ENCODE results near the gene FBXL20. TPM values are rescaled to one million over a fixed set of nuclear protein-coding genes. Genes with fewer than 3 reads are reported as not detected.

FBXL20 gene
- total and polyA plus RNA-seq, 9 of the 15 experiments (the other 6 are each of a cell fraction or from before 2014, with no cell fraction given): 1.8 to 15.1 (median 5.6) TPM

DNA sequence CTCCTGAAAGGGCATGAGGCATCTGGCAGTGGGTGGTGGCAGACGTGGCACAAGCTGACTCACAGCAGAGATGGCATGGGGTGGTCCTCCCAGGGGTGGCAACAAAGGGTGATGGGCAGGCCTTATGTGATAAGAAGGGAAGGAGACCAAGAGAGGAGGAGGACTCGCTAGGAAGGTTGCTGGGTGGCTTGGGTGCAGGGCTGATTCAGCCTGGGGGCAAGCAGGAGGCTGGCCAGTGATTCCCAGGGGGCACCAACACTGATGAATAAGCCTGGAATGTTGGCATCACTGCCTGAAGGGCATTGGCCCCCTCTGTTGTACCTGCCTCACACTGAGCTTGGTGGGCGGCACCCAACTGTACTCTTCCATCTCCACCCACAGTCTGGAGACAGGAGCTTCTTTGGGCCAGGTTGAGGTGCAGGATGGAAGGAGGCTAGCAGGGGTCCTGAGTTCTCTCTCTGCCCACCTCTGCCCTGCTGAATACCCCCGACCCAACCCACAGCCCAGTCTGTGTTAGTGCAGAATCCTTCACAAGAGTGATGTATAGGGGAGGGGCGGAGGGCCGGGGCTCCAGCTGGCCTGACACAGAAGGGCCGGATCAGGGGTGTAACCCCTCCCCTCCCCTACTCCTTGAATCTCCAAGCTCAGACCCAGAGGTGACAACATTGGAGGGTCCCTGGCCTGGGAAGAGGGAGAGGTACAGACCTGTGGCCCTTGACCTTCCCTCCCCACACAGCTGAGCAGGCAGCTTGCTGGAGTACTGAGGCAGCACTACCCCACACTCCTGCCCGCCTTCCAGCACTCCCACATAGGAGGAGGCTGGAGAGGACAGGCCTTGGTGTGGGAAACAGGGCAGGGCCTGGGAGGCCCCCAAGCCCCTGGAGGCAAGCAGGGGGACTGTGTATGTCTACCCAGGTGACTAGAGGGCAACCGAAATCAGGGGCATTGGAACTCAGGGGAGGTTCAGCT is 178.3 kb downstream of the FBXL20 start:
- BruUV-seq (replicated peaks): no TSS peak
- WGBS (ENCODE audit: insufficient coverage, low coverage, missing lambda C conversion rate): 13% methylated on average over 8 of the region's 9 CpGs
- Histone ChIP-seq H2AFZ (ENCODE audit: low read depth, low read length) (no peak overlapping the region), H3K9me1 (ENCODE audit: control insufficient read depth, insufficient read depth, low read length) (no peaks in the 10 kb centered on the region), H3K9ac (ENCODE audit: insufficient read depth in 1 of 2, low read depth in 2 of 2, low read length in 2 of 2) (no peak overlapping the region; a peak in 1 of 4 replicates), H3K79me2 (ENCODE audit: control insufficient read depth, insufficient read depth, low read length) (no peaks in the 10 kb centered on the region), H3K9me3 (replicated peaks; ENCODE audit: control insufficient read depth, insufficient read depth, low read depth, low read length) (no peaks in the 10 kb centered on the region), H3K27me3 (ENCODE audit: control insufficient read depth in 2 of 2, insufficient read depth in 2 of 2, low read length in 2 of 2) (peaks cover 14 to 50% of the 10 kb centered on the region in 2 experiments; a peak in 4 of 5 replicates), H4K20me1 (replicated peaks; ENCODE audit: control insufficient read depth, insufficient read depth, low read length) (no peaks in the 10 kb centered on the region), H3K27ac (ENCODE audit: extremely low read depth, low read depth, low read length) (no peak overlapping the region), H3K36me3 (ENCODE audit: control insufficient read depth, insufficient read depth, low read length) (no peaks in the 10 kb centered on the region), H3K4me2 (ENCODE audit: insufficient read depth, low read length) (no peak overlapping the region), H3K4me3 (no peak overlapping the region), H3K4me1 (replicated peaks in 1 of 2; ENCODE audit: control insufficient read depth in 2 of 2, insufficient read depth in 2 of 2, low read length in 2 of 2) (peaks cover 0 to 24% of the 10 kb centered on the region in 2 experiments; a peak in 2 of 5 replicates)
- ATAC-seq: no peak
- in situ Hi-C loops (cut with MboI) (no loop called here), intact Hi-C loops (cut with micrococcal nuclease) (no loop called here)
- no peak for TF ChIP-seq RBM34 (IDR thresholded peaks at IDR 0.05; ENCODE audit: borderline replicate concordance, insufficient read depth, low read length)
- TF ChIP-seq POLR2A (conservative IDR thresholded peaks at IDR 0.05): no peak
- TF ChIP-seq POLR2G (IDR thresholded peaks at IDR 0.05; ENCODE audit: low read depth, low read length): no peak
- TF ChIP-seq TCF7 (IDR thresholded peaks at IDR 0.05; ENCODE audit: borderline replicate concordance): no peak
- TF ChIP-seq NFE2 (IDR thresholded peaks at IDR 0.05; ENCODE audit: low read depth): no peak
- TF ChIP-seq RREB1 (CRISPR knock-in tag; IDR thresholded peaks at IDR 0.05): no peak
- TF ChIP-seq, protein P1, sequence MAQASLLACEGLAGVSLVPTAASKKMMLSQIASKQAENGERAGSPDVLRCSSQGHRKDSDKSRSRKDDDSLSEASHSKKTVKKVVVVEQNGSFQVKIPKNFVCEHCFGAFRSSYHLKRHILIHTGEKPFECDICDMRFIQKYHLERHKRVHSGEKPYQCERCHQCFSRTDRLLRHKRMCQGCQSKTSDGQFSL (CRISPR knock-in tag; IDR thresholded peaks at IDR 0.05): no peak
- TF ChIP-seq, protein P1 (tag; IDR thresholded peaks at IDR 0.05): no peak
- FAIRE-seq: no peak
- DNase-seq (ENCODE audit: extremely low read depth in 1 of 4, low spot score in 3 of 4): no peak
- ChIA-PET CTCF (ENCODE audit: low intra/inter-chr PET ratio) (no interaction called here), POLR2A (interaction anchor here (0.7 to 1.3 kb wide), 3 partner anchors 21 to 513 kb away, joined by 3 read pairs; partner anchors contain the start of gene RPL19)
